HG02571 (cell line): ENCODE measurements around the gene PARS2.

Experiments used
- ATAC-seq: cut with Tn5 transposase; IDR thresholded peaks from one replicate; pipeline ENCODE4 v1.9.1; 2021; ENCODE audit warnings: mild to moderate bottlenecking, moderate library complexity; ENCODE audit not compliant: unreplicated experiment

PARS2 gene

DNA sequence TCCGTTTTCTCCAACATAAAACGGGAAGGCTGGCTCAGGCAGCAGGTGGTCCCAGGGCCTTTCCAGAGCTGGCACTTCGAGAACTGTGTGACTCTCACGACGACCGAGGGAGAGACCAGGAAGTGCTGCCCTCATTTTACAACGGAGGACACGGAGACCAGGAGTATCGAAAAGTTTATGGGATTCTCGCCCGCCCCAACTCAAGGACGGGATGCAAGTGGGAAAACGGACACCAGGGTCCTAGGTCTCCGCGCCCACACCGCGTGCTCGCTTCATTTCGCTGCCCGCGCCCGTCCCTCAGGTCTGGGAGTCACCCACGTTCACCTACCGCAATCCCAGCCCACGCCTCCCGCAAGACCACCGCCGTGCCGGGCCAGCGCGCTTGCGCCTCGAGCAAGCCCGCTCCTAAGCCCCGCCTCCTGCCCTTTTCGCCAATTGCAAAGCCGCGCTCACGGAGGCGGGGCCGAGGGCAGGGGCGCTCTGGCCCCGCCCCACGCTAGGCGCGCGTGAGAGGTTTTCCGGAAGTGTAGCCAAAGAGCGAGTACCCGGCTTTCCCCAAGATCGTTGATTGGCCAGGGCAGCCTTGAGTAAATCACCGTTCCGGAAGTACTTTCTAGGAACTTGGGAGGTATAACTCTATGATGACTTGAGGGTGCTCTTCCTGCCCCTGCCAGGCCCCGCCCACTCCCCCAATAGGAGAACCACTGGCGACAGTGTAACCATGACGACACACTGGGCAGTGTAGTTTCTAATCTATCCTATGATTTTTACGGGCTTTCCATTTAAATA lies at the start of gene PARS2:
Gene PARS2 (minus strand): TSS at position 391 of the 789 bp plus-strand sequence. CDS start 5,362 bp downstream, outside the sequence.
- peak; percentile 91 for ATAC-seq

DNA sequence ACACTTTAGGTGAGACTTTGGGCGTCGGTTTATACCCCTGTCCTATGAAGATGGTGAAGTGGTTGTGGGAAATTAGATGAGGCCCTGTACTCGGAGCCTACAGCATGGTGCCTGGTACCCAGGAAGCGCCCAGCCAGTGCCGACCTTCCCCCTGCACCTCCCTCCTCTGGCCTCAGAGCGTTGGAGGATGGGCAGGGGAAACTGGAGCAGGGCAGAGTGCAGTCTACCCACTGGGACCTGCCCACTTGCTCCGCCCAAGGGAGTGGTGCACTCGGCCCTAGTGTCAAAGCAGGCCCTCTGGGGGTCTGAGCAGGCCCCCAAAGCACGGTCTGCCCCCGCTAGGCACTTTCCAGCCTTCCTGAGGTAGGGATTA lies 49.8 kb upstream of the PARS2 start:
- no peak for ATAC-seq

DNA sequence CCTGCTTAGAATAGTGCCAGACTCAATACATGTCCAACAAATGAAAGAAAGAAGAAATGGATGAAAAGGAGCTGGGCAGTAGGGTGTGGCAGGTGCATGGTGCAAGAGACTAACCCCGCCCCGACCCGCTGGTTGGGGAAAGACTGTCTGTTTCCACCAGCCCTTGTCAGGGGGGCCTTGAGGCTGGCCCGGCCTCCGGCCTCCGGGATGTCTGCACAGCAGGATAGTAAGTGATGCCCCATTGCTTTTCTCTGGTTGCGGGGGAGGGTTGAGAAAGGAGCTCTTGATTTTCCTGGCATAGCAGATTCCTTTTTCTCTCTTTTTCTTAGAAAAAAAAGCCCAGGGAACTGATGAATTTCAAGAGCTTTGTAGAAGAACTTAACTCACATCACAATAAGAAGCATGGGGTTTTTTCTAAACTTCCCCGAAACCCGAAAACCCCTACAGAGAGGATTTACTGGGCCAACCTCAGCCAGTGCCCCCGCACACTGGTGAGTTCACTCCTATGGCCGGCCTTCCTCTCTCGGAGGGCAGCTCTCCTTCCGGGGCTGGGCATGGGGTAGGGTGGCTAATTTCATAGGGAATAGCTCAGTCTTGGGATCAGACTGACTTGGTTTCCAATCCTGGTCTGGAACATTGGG lies 49.3 kb upstream of the PARS2 start:
- no peak for ATAC-seq

DNA sequence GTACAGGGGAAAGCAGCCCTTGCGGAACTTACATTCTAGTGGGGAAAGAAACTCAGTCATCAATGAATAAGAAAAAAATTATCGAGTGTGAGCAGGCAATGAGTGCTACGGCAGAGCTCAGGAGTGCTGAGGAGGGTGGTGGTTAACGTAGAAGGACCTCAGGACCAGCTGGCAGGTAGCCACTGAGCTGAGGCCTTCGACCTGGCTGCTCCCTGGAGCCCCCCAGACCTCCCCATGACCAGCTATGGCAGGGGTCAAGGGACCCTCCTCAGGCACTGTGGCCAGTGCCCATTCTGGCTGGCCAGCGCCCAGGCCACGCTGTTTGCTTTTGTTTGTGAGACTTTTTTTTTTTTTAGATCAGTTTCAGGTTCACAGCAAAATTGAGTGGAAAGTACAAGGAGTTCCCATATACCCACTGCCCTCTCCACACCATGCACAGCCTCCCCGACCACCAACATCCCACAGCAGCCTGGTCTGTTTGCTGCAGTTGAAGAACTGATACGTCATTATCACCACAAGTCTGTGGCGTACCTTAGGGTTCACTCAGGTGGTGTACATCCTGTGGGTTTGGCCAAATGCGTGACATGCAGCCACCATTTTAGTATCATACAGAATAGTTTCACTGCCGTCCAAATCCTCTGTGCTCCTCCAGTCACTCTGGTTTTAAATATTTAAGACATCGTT lies 48.6 kb upstream of the PARS2 start:
- ATAC-seq = no peak

DNA sequence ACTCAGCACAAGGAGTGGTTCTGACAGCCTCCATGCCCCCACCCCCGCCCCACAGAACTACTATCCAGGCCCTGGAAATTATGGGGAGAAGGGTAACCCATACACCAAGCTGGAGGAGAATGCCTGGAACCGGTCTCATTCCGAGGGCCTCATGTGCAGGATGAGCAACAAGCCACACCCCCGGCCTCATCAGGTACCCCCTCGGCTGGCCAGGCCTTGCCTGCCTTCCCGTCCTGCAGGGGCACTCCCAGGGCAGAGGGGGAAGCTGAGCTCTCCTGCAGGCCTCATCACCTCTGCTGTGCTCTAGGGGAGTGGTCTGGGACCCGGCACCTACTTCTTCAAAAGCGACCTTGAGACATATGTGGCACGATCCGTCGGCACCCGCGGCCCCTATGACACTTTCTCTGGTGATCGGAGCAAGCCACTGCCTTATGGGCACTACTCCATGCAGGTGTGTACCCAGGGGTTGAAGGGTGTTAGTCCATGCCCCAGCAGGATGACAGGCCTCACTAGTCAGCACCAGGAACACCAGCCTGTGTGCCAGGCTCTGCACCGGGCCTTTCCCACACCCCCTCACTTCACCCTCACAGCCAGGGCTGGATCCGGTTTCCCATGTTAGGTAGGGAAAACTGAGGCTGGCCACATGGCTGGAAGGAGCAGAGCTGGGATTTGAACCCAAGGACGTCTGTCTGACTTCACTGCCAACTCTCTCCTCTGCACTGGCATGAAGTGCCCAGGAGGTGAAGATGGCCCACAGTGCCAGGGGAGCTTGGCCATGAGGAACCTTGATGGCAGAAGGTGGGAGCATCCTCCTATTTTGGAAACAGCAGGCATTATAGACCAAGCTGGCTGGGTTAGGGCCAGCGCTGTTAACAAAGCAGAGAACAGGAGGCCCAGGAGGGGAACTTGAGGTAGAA lies 47.7 kb upstream of the PARS2 start:
- no peak for ATAC-seq

DNA sequence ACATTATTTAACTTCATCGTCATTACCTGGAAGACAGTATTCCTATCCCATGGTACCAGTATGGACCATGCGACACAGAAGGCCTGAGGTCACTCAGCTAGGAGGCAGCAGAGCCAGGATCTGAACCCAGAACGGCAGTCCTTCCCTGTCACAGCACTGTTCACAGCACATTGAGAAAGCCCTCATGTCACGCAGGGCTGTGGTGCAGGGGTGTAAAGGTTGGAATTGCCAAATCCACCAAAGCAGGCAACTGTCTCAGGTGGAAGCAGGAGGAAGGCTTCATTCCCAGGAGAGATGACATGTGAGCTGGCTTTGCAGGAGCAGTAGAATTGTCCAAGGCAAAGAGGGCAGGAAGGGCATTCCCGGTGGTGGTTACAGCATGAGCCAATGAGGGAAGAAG lies 46.7 kb upstream of the PARS2 start:
- ATAC-seq = no peak

DNA sequence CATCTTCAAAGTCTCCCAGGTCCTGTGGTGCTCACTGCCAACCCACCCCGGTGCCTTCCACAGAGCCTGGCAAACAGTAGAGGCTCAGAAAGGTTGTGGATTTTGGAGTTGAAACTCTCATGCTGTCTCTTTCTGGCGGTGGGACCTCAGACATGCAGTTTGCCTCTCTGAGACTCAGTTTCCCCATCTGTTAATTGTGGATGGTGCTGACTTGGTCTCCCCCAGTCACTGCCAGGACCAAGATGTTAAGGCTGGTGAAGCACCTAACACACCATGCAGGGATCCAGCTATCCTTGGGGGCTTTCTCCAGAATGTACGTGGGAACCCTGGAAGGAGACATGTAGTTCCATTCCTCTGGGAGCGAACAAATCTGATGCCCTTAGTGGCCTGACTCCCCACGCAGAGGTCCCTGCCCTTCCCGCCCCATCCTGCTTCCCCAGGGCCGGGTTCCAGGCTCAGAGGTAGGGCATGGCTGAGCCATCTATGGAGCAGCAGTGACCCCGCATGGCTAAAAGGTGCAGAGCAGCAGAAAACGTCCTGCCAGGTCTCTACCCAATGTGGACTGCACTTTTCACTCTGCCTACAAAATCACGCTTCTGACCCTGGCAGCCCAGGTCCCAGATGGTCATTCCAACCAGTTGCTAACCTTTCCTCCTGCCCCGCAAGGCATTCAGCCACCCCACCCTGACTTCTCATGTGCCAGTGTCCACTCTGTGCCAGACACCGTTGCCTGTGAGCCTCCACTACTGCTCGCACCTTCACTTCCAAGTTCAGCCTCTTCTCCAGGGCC lies 46.0 kb upstream of the PARS2 start:
- no peak for ATAC-seq

DNA sequence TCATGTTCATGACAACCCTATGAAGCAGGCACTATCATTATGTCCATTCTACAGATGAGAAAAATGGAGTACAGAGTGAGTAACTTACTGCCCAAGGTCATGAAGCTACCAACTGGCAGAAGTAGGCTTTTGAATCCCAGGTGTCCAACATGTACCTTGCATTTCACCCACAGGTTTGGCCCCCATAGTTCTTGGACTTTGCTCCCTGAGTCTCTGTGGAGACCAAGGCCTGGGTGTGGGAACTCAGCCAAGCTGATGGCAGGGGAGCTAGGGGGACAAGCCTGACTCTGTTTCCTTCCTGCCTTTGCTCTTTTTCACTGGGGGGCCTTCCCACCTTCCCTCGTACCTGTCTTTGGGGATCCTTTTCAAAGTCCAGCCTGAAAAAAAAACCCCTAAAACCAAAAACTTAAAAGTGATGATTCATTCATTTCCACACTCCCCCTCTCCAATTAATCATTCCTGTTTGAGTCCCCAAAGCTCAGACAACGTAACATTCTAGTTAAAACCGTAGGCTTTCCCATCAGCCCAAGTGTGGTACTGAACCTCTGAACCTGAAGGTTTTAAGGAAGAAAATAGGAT lies 45.3 kb upstream of the PARS2 start:
- no peak for ATAC-seq

DNA sequence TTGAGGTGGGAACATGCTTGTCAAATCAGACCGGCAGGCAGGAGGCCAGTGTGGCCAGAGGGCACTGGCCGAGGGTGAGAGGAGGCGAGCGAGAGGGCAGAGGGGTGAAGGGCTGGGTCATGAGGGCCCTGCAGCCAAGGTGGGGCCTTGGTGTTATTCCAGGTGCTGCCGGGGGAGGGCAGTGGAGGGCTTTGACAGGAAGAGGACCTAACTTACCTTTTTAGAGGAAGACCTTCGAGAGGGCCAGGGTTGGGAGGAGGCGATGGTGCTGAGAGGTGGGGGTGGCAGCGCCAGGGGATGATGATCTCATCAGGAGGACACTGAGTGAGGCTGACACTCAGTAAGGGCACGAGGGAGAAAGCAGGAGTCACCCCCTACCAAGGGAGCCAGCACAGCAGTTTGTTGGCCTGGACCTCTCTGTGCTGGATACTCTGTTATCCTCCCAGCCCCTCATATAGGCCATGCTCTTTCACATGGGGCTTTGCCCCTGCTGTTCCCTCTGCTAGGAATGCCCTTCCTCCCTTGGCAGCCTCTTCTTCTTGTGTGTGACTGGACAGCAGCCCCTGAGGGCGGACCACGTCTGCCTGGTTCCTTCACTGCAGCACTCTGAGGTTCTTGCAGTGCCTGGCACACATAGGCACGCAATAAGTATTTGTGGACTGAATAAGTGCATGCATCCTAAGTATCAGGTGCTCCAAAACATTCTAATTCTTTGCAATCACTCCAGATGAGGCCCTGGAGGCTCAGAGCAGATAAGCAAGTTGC lies 44.3 kb upstream of the PARS2 start:
- no peak for ATAC-seq

DNA sequence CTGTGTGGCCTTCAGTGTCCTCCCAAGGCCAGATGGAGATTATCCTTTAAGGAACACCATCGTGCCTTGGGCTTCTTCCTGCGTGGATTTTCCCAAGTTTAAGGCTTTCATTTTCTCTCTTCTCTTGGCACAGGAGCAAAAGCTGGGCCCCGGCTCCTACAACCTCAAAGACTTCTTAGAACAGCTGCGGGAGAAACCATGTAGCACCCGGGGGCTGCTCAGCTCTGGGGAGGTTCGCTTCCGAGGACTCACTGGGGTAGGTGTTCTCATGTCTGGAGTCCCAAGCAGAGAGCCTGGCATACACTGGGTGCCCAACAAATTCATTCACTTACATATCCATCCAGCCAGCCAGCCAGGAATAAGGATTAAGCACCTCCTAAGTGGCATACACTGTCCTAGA lies 43.4 kb upstream of the PARS2 start:
- ATAC-seq = no peak

DNA sequence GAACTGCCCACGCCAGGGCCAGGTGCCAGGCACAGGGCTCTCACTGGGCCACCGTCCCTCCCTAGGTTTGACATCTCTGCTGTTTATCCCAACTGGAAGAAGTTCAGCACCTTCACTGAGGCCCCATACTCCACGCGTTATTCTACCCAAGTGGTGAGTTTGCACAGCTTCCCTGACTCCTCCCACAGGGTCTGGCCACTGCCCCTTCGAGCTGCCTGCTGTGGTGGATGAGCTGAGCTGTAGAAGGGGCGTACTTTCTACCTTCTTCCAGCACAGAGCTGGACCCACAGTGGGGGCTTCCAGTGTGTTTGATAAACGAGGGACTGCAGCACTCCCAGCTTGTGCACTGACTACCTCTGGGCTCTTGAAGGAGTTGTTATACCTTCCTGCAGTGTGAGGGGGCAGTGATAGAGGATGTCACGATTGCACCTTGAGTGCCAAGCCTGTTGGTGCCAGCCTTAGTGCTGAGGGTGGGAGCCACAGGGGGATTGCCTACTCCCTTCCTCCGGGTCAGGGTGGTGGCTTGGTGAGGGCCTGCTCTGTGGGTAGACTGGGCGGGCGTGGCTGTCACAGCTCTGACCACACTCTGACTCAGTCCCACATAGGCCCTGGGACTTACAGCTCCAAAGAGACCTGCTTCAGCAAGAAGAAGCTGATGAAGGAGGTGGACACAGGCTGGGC lies 42.7 kb upstream of the PARS2 start:
- ATAC-seq = no peak

DNA sequence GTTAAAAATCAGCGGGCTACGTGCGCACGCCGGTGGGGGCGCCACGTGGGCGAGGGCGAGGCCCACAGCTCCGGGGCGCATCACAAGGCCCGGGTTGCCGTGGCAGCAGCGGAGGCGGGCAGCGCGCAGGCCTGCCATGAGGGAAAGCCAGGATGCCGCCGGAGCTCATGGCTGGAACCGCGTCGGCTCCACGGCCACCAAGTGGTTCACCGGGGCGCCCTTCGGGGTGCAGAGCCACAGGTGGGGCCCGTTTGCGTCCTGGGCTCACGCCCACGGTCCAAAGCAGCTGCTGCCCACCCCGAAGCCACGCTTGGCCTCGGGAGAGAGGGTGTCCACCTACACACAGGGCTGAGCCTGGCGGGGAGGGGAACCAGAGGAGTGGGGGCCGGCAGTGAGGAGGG lies 41.7 kb upstream of the PARS2 start:
- no peak for ATAC-seq

DNA sequence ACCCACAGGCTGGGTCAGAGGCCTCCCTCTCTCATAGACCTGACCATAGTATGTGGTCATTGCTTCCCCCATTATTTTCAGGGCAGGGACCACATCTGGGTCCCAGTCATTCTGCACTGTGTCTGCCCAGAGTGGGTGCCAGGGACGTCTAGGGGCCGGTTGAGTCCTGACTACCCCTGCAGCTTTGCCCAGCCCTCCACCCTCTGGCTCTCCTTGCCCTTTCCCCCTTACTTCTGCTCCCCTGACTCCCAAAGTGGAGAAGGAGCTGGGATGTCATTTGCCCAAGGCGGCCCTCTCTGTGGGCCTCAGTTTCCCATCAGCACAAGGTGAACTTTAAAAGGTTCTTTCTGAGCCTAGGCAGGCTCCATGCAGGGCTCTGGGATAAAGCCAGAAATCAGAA lies 41.1 kb upstream of the PARS2 start:
- no peak for ATAC-seq

DNA sequence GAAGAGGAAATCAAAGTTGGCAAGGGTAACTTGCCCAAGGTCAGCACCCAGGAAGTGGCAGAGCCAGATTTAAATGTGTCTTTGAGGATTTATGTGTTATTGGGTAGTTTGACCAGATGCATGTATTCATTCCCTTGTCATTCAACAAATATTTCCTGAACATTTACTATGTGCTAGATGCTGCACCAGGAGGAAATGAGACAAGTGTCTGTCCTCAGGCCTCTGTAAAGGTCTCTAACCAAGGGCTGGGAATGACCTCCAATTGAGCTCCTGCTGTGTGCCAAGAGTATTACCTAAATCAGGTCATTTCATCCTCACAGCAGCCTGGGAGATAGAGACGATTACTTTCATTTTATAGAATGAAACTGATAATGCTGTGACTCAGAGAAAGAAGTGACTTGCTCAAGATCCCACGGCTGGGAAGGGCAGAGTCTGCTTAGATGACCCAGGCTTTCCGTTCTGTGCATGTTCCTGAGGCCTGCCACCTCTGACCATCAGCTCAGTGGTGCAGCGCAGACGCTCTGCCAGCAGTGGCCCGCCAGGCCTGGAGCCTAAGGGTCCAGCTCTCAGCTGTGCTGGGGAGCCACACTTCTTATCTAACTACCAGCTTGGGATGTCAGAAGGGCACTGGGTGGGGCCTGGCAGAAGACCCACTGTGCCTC lies 40.3 kb upstream of the PARS2 start:
- no peak for ATAC-seq

DNA sequence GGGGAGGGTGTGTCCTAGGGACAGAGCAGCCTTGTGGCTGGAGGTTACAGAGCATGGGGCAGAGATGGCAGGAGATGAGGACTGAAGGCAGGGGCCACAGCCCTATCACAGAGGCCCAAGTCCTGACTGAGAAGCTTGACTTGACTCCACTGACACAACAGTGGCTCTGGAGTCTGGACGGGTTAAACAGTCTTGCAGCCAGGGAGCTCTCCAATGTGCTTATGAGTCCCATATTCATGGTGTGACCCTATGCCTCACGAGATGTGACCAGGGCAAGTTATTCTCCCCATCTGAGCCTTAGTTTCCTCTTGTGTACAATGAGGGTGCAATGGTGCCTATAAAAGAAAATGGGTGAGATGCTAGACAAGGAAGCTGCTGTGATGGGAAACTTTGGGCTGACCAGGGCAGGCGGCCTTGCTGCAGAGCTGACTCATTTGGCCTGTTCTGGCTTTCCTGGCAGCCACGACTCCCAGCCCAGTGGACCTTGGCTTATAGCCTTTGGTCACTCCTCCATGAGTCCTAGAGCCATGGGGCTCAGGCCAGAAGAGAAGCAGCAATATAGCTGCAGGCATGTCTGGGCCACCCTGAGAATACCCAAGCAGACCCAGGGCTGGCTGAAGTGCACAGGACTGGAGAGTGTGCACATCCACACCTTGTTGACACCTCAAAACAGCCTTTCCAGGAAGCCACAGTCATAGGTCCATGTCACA lies 39.6 kb upstream of the PARS2 start:
- ATAC-seq = no peak

DNA sequence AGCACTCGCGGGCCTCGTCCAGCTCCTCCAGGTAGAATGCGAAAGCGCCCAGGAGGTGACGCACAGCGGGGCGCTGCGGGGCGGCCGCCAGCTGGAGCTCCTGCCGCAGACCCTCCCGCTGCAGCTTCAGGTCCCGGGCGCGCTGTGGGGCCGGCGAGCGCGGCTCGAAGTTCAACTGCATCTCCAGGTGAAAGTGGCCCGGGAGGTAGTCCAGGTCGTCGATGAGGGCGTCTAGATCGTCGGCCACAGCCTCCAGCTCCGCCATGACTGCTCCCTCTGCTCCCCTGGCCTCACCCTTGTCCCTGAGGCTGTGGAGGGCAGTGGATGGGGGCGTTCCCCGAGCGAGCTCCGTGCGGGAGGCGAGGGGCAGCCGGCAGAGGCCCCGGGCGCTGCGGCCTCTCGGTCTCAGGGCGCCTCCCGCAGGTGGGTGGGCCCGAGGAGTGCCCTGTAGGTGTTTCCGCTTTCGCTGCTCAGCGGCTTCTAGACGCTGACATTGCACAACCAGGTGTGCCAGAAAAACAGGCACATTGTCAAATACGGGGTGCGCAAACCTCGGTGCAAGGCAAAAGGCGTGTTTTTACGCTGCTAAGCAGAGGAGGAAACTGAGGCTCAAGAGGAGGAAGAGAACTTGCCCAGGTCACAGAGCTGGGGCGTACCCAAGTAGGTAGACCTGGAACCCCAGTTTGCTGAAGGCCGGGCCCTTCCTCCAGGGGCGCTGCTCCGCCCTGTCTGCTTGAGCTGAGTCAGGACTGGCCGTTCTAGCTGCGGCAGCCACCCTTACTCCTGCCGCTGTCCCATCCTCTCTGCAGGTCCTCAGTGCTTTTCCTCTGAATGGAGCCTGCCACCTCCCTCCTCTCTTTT lies 36.8 kb upstream of the PARS2 start, which contains the start of gene TTC22:
Gene TTC22 (minus strand): TSS at position 425 of the 861 bp plus-strand sequence. CDS start 160 bp downstream, at position 265.
- ATAC-seq = peak; percentile 87
